ENCODE data around the gene FYB2. TPM values are rescaled to one million over a fixed set of nuclear protein-coding genes. Genes with fewer than 3 reads are reported as not detected.
A peak's percentile ranks its signal among the peaks of the same experiment; 100 is the strongest.

FYB2 gene
- total RNA-seq, 6 experiments from 2014 or later = 11.2 to 27.5 (median 16.1) TPM

DNA sequence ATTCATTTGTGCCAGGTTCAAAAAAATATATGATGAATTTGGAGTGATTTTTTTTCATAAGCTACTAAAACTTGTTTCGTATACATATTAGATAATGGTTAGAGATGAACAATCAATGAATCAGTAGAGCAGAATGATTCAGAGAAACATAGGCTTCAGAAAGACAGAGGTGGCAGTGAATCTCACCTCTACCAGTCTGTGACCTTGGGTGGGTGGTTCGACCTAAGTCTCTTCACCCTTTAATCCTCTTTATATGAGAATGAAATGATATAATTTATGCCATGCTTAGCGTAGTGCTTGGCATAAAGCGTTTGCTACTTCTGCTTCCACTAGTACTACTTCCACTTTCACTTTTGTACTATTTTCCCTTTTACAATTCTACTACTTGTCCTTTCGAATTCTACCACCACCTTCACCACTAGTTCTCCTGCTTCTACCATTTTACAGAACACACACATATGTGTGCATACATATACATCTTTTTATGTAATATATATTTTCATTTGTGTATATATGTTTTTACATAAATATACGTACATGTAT, 45.1 kb downstream of the FYB2 start:
- Histone ChIP-seq H3K27ac (peak overlapping the region; percentile 87 to 91 (median 90)), H3K36me3 (no peaks in the 10 kb centered on the region), H3K27me3 (no peaks in the 10 kb centered on the region), H3K4me1 (peaks cover 0 to 23% (median 10%) of the 10 kb centered on the region in 4 donors), H3K9me3 (no peaks in the 10 kb centered on the region), H3K4me3 (peak overlapping the region; percentile 15 to 39 (median 39))
- ATAC-seq = peak; percentile 67 to 79 (median 73)
- 24% methylated on average over 6 of the region's 6 CpGs for WGBS (ENCODE audit: insufficient coverage, low coverage, low lambda C conversion rate, missing lambda C conversion rate)
- DNase-seq = no peak
- intact Hi-C loops (cut with DNase I) = no loop called here
- TF ChIP-seq POLR2A (IDR thresholded peaks at IDR 0.05) = no peak
- TF ChIP-seq, protein P1, sequence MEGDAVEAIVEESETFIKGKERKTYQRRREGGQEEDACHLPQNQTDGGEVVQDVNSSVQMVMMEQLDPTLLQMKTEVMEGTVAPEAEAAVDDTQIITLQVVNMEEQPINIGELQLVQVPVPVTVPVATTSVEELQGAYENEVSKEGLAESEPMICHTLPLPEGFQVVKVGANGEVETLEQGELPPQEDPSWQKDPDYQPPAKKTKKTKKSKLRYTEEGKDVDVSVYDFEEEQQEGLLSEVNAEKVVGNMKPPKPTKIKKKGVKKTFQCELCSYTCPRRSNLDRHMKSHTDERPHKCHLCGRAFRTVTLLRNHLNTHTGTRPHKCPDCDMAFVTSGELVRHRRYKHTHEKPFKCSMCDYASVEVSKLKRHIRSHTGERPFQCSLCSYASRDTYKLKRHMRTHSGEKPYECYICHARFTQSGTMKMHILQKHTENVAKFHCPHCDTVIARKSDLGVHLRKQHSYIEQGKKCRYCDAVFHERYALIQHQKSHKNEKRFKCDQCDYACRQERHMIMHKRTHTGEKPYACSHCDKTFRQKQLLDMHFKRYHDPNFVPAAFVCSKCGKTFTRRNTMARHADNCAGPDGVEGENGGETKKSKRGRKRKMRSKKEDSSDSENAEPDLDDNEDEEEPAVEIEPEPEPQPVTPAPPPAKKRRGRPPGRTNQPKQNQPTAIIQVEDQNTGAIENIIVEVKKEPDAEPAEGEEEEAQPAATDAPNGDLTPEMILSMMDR (IDR thresholded peaks at IDR 0.05) = no peak

DNA sequence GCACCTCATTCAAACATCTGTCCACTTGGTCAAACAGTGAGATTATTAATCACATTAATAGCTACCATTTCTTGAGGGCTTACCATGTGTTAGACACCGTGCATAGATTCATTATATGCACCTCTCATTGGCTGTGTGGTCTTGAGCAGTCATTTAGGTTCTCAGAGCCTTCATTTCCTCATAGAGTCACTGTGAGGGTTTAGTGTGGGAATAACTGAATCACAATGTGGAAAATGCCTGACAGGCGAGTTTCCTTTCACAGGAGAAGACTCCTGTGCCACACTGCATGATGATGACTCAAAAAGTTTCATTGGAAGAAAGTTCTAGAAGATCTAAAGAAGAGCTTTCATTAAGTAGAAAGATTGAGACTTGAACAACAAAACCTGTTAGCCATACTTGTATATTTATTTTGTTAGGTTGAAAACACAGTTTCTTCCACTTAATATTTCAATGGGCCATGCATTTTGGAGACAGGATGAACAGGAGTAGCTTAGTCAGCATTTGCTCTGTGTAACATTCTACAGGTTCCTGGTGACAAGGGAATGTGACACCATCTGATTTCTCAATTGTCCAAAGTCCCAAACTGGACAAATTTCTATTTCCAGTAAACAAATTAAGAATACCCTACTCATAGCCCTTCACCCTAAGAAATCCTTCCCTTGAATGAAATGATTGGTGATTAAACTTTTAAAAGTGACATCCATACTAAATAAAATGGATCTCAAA, 45.7 kb downstream of the FYB2 start:
- DNase-seq = no peak
- TF ChIP-seq, protein P1 (IDR thresholded peaks at IDR 0.05) = no peak
- no peak for TF ChIP-seq POLR2A (IDR thresholded peaks at IDR 0.05)
- WGBS (ENCODE audit: insufficient coverage, low coverage, low lambda C conversion rate, missing lambda C conversion rate) = 71% methylated on average over 2 of the region's 2 CpGs
- ATAC-seq = peak; percentile 71 to 85 (median 80)
- Histone ChIP-seq H3K4me1 (peaks cover 0 to 23% (median 9%) of the 10 kb centered on the region in 4 donors), H3K27me3 (no peaks in the 10 kb centered on the region), H3K4me3 (peak overlapping the region in 1 of 3 donors; percentile 39), H3K36me3 (no peaks in the 10 kb centered on the region), H3K27ac (peak overlapping the region; percentile 87 to 91 (median 90)), H3K9me3 (no peaks in the 10 kb centered on the region)
- intact Hi-C loops (cut with DNase I) = no loop called here

DNA sequence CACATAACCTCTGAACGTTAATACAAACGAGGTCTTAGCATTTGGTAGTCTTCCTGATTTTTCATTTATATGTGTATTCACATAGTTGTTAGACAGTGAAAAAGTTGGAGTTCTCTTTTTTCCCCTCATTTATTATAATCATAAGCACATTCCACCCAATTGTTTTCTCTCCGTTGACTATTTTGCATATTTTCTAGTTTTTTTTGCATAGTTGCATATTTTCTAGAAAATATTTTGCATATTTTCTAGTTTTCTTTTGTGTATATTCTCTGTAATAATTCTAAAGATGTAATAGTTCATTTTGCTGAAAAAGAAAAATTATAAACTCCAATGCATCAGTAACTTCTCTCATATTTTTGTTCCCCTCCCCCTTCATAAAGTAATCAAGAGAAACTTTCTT, 47.5 kb downstream of the FYB2 start:
- intact Hi-C loops (cut with DNase I) = no loop called here
- 76% methylated on average over 3 of the region's 3 CpGs for WGBS (ENCODE audit: insufficient coverage, low coverage, low lambda C conversion rate, missing lambda C conversion rate)
- ATAC-seq (no peak), DNase-seq (no peak)
- Histone ChIP-seq H3K36me3 (peaks cover 0 to 4% (median 0%) of the 10 kb centered on the region in 4 donors), H3K27ac (no peak overlapping the region), H3K9me3 (no peaks in the 10 kb centered on the region), H3K27me3 (no peaks in the 10 kb centered on the region), H3K4me3 (no peak overlapping the region), H3K4me1 (peaks cover 0 to 17% (median 2%) of the 10 kb centered on the region in 4 donors)
- no peak for TF ChIP-seq POLR2A (IDR thresholded peaks at IDR 0.05)
- TF ChIP-seq, protein P1 (IDR thresholded peaks at IDR 0.05) = no peak

DNA sequence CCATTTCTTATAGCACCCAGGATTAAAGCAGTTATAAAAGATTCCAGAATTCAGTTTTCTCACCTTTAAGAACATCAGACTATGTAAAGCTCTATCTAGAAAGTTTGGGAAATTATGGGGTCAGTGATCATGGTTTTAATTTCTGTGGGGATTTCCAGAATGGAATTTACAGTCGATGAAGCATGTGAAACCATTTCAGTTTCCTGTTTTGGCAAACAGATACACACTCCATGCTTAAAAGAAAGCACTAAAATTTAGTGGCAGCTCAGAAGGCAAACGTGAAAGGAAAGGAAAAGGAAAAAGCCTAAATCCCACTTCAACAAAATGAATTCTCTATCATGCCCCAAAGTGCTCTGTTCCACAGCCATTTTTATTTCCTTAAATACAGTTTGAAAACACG, 60.4 kb downstream of the FYB2 start:
- 19% methylated on average over 3 of the region's 3 CpGs for WGBS (ENCODE audit: insufficient coverage, low coverage, low lambda C conversion rate, missing lambda C conversion rate)
- Histone ChIP-seq H3K9me3 (no peaks in the 10 kb centered on the region), H3K27me3 (no peaks in the 10 kb centered on the region), H3K36me3 (no peaks in the 10 kb centered on the region), H3K4me3 (no peak overlapping the region), H3K27ac (peak overlapping the region in 1 of 3 donors; percentile 4), H3K4me1 (peaks cover 0 to 5% (median 0%) of the 10 kb centered on the region in 4 donors)
- ATAC-seq (peak in 1 of 4 donors; percentile 48), DNase-seq (no peak)
- TF ChIP-seq POLR2A (IDR thresholded peaks at IDR 0.05) = no peak
- TF ChIP-seq, protein P1 (IDR thresholded peaks at IDR 0.05) = no peak
- intact Hi-C loops (cut with DNase I) = no loop called here
